GM21737 (cell line): ENCODE measurements around the gene THAP8.
A peak's percentile ranks its signal among the peaks of the same experiment; 100 is the strongest.
"Not testable (repeated sequence)": the region's sequence is repeated elsewhere in the genome, so short reads cannot be mapped to it uniquely, and the experiment has no call there.

ENCODE experiments used
- ATAC-seq: cut with Tn5 transposase; IDR thresholded peaks from one replicate; pipeline ENCODE4 v1.9.1; 2021; ENCODE audit warnings: mild to moderate bottlenecking, moderate library complexity; ENCODE audit not compliant: unreplicated experiment

The THAP8 gene

GRCh38 chr19:36068810-36069499 is 14.9 kb upstream of the THAP8 start:
- ATAC-seq = not testable (repeated sequence)

GRCh38 chr19:36067681-36068080 is 13.6 kb upstream of the THAP8 start:
- ATAC-seq = no peak

- no peak for ATAC-seq
Observed at GRCh38 chr19:36064826-36065225, 10.7 kb upstream of the THAP8 start.

GRCh38 chr19:36061367-36061766 is 7.3 kb upstream of the THAP8 start:
- ATAC-seq = no peak

GRCh38 chr19:36060430-36060829 is 6.3 kb upstream of the THAP8 start:
- no peak for ATAC-seq

GRCh38 chr19:36059180-36059910 is 5.3 kb upstream of the THAP8 start:
- no peak for ATAC-seq

- ATAC-seq = no peak
Observed at GRCh38 chr19:36058481-36059179, 4.5 kb upstream of the THAP8 start.

GRCh38 chr19:36054733-36055686 is 925 bp upstream of the THAP8 start, which contains the start of gene WDR62:
Gene WDR62, plus strand, starts transcription at chr19:36054897. Its CDS starts 75 bp downstream, at chr19:36054972.
- peak; percentile 63 for ATAC-seq

- no peak for ATAC-seq
Observed at GRCh38 chr19:36051637-36052036, 2.4 kb downstream of the THAP8 start.

GRCh38 chr19:36051236-36051635 is 2.8 kb downstream of the THAP8 start:
- ATAC-seq = no peak

- no peak for ATAC-seq
Observed at GRCh38 chr19:36049080-36049698, 4.9 kb downstream of the THAP8 start.

- no peak for ATAC-seq
Observed at GRCh38 chr19:36047835-36048234, 6.2 kb downstream of the THAP8 start.

GRCh38 chr19:36046443-36047050 is 7.5 kb downstream of the THAP8 start:
- no peak for ATAC-seq

- ATAC-seq = no peak
Observed at GRCh38 chr19:36043952-36044351, 10.1 kb downstream of the THAP8 start.

GRCh38 chr19:36041831-36042230 is 12.3 kb downstream of the THAP8 start:
- no peak for ATAC-seq

- ATAC-seq = not testable (repeated sequence)
Observed at GRCh38 chr19:36041092-36041491, 13.0 kb downstream of the THAP8 start.

- no peak for ATAC-seq
Observed at GRCh38 chr19:36040495-36040894, 13.6 kb downstream of the THAP8 start.

- no peak for ATAC-seq
Observed at GRCh38 chr19:36032251-36033104, 21.6 kb downstream of the THAP8 start, which contains the start of gene CLIP3. Gene CLIP3, minus strand, starts transcription at chr19:36032873. Its CDS starts 516 bp downstream, at chr19:36032357.

- no peak for ATAC-seq
Observed at GRCh38 chr19:36031308-36031707, 22.8 kb downstream of the THAP8 start.
